Stimulated activated CD4-positive, alpha-beta T cell treated with anti-CD3 and anti-CD28 coated beads, Interleukin-12 subunit alpha, Interleukin-12 subunit beta, amount 100 ng/mL, for 4 hours (primary cell): Measurements from ENCODE around the gene MSANTD1.

Experiments
- DNase-seq: peaks from one replicate; pipeline ENCODE4 v3.0.0-alpha.2; 2020

Gene MSANTD1

DNA sequence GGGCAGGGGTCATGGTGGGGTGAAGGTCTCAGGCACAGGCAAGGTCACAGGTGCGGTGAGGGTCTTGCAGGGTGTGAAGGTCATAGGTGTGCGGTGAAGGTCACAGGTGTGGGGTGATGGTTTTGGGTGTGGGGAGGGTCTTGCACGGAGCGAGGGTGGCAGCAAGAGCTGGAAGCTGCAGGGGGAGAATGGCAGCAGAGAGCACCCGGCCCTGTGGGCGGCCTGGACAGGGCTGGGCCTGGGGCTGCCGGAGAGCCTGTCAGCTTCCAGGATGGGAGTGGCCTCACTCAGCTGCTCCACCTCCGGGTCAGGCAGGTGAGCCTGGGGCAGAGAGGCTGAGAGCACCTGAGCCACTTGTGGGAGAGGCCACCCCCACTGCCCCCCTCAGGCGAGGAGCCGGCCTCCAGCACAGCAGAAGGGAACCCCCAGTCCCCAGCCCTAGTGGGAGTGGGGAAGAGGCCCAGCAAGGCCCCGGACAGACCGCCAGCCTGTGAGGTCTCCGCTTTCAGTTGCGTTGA is 1.5 kb downstream of the MSANTD1 start:
- DNase-seq: no peak

DNA sequence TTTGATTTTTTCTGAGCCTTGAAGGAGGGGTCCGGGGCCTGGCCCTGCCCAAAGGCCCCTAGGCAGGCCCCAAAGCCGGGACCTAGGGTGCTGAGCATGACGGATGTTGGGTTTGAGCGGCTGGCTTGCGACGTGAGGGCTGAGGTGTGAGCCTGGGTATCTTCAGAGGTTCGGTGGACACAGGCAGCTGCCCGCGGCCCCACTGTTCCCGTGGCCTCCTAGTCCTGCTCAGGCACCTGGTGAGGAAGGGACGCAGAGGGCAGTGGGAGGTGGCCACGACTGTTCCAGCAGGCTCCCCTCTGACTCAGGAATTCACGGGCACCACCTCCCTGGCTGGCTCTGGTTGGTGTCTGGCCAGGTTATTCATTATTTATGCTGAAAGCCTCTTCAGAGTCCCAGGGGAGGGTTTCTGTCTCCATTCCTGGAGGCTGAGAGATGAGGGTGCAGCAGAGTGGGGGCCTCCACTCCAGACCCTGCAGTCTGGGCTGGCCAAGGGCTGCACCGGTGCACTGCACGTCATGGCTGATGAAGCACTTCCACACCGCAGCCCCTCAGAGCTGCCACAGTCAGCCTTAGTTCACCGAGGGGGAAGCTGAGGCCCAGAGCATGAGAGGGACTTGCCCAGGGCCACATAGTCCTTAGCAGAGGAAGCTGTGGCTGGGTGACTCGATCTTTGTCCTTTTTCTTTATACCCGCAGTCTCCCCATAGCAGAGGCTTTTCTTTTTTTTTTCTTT is 2.2 kb downstream of the MSANTD1 start:
- no peak for DNase-seq

DNA sequence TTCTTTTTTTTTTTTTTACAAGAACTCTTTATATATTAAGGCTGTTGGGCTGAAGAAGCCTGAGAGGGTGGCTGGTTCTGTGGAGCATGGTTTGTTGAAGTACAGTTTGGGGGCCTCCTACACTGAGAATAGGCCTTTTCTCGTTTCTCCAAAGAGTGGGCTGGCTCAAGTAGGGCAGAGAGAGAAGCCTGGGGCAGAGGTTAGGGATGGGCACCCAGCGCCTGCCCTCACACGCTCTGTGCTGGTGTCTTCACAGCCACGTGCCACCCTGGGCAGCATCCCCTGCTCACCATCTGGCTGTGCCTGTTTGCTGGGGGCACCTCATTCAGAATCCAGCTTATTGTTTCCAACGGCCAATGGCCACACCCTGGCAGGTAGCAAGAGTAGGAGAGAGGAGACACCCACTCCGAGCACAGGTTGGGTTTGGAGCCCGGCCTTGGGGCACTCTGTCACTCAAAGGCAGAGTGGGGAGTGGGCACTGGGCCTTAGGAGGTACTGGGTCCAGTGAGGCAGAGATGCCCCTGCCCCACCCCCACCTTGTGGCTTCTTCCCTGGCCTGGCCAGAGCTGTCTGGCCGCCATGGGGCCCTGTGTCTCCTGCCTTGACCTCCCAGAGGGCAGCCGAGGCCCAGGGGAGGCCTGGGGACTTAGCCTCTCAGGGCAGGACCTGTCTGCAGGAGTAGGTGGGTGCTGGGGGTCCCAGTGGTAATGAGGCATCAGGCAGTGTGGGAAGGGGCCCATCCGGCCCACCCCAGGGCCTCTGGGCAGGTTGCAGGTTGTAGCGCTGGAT is 2.9 kb downstream of the MSANTD1 start:
- DNase-seq: no peak

DNA sequence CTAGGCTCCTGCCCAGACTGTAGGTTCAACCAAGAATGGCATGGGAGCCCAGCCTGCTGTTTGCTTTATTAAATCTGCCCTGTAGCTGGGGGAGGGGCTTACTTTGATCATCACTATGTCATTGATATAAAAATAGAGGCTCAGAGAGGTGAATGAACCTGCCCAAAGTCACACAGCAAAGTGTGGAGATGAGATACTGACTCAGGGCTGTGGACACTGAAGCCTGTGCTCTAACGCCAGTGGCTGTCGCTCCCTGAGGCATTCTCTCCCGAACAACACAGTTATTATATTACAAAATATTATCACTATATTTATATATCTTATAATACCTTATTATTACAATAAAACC is 3.5 kb downstream of the MSANTD1 start:
- DNase-seq: no peak

DNA sequence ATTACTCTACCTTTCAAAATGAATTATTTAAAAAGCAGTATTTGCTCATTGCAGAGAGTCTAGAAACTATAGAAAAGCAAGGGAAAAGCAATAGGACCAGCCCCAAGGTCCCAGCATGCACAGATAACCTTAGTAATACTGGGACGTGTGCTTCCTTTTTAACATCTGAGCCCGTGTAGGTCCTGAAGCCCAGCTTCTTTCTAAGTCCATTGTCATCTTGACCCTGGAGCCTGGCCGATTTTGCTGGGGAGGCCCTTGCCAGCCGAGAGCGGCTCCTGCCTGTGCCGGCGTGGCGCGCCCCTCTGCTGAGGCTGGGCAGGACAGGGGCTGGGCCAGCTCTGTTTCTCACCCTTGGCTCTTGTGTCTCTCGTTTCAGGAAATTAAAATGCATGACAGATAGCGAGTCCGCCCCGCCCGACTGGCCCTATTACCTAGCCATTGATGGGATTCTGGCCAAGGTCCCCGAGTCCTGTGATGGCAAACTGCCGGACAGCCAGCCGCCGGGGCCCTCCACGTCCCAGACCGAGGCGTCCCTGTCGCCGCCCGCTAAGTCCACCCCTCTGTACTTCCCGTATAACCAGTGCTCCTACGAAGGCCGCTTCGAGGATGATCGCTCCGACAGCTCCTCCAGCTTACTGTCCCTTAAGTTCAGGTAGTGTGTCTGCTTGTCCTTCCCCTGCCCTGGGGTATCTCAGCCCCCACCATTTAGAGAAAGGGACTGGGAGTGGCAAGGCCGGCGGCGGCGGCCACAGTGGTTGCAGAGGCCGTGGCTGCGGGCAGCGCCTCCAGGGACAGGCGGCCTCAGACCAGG is 4.1 kb downstream of the MSANTD1 start:
- DNase-seq: no peak

DNA sequence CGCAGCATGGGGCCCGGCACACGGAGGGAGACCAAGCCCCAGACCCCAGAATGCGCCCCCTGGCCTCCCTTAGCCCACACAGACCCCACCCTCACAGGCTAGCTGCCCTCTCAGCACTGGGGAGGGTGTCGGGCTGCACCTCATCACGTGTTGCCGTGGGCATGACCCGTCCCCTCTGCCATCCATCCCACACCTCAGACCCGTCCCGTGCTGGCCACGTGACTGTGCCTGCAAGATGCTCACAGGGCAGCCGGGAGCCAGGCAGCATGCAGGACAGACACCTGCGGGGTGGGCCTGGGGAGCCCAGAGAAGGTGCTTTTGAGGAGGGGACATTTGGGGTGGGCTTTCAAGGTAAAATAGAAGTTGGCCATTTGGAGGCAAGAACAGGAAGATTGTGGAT is 4.8 kb downstream of the MSANTD1 start:
- DNase-seq: no peak

DNA sequence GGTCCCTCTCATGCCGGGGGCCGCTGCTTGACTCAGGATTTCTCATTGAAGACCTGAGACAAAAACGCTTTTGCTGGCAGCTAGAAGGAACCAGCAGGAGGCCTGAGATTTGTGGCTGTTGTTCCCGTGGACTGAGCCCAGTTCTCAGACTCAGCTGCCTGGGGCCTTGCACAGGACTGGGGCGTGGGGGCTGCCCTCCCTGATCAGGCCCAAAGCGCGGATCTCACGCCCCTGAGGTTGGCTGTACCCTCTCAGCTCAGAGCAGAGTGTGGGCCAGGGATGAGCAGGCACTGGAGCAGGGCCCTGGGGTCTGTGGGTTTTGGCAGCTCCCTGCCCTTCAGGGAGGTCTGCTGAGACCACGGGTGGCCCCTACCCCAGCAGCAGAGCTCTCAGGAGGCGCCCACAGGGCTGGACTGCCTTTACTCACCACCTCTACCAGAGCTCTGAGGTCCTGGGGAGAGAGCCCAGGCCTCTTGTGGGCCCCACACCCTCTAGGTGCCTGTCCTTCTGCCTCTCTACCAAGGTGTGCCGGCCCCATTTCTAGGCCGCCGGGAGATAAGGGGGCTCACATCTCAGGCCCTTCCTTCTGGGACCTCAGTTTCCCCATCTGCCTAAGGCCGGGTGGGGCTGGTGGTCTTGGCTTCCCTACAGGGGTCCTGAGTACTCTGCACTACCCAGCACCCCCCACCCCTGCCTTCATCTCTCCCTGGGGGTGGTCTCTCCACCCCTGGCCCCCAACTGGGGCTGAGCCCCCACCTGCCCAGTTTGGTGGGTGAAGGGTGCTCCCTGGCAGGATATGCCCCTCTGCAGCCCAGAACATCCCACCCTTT is 5.6 kb downstream of the MSANTD1 start:
- DNase-seq: no peak

DNA sequence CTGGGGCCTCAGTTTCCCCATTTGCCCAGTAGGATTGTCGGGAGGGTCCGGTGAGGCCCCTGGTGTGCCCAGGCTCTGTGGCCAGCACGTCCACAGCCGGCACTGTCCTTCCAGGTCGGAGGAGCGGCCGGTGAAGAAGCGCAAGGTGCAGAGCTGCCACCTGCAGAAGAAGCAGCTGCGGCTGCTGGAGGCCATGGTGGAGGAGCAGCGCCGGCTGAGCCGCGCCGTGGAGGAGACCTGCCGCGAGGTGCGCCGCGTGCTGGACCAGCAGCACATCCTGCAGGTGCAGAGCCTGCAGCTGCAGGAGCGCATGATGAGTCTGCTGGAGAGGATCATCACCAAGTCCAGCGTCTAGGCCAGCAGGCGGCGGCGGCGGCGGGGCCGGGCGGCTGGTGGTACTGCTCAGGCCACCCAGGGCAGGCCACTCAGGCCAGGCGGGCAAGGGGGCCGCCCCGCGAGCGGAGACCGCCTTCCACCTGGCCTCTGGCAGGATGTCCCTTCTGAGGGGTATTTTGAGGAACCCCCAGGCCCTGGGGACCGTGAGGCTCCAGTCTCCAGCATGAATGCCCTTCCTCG is 6.7 kb downstream of the MSANTD1 start:
- no peak for DNase-seq

DNA sequence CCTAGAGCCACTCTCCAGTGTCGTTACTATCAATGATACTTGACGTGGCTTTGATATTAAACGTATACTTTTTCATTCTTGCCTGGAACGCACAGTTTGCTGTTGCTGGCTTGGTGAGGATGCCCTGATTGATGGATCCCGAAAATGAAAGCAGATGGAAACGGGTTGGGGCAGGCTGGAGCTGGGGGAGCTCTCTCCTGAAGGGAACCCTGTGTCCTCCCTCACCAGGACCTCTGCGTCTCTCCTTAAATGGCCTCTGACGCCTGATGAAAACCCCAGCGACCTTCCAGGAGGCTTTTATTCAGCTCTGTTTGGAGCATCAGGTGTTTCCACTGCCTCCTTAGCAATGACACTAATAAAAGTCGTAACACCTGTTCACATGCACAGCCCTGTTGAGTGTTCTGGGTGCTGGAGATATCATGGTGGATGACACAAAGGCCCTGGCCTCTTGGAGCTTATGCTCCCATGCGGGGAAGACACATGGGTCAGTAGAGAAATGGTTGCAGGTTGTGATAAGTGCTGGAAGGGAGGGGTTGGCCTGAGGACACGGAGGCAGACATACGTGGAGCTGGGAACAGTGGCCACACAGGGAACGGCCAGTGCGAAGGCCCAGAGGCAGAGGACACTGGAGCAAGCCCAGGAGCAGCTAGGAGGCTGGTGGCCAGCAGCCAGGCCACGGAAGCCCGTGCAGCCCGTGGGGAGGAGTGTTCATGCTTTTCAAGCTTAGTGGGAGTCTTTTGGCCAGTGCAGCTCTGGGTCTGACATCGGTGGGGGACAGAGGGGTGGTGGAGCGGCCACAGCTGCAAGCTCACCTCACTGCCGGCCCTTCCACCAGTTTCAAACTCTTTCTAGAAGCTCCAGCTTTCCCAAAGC is 7.5 kb downstream of the MSANTD1 start:
- no peak for DNase-seq

DNA sequence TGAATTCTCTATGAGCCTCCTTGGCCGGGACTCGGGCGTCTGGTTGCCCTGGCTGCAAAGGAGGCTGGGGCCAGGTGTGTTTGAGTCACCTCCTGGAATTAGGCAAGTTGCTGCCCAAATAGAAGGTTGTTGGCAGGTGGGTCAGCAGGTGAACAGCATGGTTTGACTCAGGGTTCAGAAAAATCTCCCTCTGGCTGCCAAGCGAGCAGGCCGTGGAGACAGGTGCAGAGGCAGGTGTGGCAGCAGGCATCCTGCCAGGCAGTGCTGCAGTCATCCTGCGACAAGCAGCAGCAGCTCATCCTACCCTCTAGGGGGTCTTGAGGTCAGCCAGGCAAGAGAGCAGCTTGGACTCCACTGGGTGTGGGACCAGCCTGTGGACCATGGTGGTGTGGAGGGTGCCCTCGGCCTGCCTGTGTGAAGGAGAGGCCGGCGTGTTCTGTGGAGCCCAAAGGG is 8.2 kb downstream of the MSANTD1 start:
- no peak for DNase-seq

DNA sequence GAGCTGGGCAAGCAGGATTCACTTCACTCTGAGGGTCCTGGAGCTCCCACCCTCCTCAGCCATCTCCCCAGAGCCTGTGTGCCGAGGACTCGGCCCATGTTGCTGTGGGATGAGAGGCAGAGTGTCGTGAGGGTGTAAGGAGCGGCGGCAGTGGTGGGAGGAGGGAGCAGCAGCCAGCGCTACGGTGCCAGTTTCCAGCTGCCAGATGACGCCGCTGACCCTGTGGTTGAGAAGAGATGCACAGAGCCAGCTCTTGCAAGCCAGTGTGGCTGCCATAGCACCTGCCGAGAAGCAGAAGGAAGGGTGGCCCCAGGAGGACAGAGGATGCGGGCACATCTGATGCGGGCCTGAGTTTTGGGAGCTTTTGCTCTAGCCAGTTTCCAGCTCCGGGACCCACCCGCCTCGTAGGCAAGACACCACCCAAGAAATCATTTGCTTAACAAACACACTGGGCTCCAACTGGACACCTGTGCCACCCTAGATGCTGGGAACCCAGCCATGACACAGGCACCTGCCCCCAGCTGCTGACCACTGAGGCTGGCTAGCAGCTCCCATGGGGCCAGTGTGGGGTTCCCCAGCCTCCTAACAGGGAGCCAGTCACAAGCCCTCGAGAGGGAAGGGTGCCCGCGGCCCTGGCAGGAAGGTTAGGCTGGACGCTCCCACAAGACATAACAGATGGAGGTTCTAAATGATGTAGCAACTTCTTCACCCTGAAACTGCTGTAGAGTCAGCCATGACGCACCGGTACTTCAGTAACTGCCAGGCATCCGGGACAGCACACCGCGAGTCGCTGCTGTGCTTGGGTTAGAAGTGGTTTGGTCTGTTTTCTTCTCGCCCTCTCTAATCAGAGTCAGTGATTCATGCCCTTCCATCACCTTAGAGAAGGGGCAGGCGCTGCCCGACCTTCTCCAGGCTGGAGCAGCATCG is 8.9 kb downstream of the MSANTD1 start:
- no peak for DNase-seq

DNA sequence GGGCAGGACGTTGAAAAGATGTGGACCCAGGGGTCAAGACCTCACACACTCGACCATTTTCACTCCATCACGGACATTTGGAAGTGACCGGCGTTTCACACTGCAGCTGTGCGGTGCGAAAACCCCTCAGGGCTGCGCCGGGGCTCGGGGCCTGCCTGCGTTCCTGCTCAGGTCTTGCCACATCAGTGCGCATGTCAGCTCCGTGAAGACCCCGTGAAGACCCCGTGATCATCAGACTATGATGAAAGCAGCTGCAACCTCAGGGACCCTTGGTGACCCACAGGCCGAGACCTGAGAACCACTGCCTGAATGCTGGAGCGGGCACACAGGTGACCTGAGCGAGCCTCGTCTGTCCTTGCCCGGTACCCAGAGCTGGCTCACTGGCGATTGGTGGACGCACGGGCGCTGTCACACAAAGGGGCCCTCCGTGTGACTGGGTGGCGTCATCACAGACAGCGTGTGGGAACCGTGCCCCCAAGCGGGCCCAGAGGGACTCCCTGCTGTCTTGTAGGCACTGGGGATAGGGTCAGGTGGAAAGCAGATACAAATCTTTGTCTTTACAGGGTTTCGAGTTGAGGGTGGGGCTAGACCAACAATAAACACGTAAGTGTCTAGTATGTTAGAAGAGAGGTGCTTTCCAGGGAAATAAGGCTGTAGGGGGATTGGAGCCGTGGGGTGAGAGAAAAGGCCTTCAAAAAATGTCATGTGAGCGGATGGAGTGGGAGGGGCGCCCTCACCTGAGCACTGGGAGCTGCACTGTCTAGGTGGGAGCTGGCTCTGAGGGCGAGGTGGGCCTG is 12.7 kb downstream of the MSANTD1 start:
- no peak for DNase-seq

DNA sequence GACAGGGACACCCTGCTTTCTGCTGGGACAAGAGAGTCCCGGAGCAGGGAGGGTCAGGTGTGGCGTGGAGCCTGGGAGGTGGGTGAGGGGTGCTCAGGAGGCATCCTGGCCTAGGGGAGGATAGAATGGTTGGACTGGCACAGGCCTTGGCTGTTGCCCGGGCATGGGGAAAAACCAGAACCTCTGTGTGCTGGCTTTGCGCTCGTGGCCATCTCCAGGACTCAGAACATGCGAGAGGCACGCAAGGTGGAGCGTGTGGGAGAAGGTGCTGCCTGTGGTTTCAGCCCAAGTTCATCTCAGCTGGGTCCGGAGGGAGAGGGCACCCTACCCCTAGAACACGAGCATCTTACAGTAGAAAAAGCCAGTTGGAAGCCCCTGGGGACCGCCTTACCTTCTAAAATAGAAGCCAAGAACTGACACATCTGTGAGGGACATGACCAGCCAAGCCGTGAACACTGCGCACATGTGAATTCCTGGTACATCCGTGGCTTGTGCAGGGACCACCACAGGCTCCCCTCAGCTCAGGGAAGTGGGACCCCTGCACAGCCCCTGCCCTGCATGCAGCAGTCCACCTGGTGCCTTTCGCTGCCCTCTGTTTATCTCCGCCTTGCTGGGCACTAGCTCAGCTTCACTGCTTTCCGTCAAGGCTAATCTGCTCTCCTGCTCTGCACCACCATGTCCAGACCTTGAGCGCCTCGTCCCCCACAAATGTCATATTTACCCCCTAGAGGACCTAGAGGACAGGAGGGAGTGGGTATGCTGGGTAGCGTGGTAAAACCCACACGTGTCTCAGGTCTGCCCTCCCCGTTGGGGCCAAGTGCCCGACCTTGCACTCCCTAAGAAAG is 13.5 kb downstream of the MSANTD1 start:
- no peak for DNase-seq

DNA sequence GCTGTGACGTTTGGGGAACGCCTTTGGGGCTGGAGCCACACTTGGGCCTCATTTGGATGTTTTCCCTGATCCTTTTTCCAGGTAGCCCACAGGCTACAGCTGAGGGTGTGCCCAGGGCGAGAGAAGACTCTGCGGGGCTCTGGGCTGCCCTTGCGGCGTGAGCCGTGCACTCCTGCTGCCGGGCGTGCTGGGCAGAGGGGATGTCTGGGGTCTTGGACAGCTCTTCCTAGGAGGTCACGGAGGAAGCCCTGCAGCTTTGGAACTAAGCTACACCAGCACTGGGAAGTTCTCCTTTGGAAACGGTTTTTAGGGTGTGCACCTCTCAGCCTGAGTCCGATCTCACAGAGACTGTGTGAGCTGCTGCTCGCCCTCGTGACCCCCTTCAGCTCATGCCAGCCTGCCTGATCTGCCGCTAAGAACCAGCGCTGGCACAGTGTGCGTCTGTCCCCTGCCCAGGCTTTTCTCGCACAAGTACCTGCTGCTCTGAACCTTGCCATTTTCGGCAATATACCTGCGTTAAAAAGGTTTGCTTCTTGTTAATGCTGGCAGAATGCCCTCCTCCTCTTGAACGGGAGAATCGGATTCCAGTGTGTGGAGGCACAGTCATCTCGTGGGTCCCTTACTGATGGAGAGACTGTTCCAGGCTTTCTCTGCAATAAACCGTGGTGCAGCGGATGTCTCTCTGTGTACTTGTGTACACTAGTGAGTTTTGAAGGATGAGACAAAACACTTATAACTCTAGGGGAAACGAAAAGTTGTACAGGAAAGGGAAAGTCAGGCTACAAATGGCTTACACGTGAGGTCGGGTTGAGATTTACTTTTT is 14.3 kb downstream of the MSANTD1 start:
- DNase-seq: no peak

DNA sequence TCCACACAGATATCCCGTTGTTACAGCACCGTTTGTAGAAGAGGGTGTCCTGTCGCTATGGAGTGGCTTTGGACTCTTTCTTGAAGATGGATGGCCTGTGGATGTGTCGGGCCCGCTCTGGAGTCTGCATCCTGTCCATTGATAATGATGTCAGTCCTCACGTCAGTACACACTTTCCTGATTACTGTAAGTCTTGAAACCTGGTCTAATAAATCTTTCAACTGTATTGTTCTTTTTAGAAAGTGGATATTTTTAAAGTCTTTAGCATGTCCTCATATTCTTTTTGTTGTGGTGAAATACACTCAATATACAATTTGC is 14.9 kb downstream of the MSANTD1 start:
- DNase-seq: no peak

DNA sequence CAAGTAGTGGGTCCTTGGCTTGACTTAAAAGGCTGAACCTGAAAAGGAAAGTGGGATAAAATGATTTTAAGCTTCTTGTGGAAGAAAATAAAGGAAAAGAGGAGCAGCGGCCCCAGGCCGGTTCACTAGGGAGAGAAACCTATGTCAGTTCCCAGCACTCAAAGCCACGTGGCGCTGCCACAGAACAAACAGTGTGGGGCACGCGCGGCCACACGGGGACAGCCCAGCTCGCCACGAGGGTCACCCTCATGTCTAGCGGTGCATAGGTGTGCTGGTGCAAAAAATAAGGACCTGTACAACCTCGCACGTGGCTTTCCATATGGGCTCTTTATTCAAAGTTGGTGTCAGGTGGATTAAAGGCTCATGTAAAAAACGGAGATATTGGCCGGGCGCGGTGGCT is 17.1 kb downstream of the MSANTD1 start:
- DNase-seq: no peak
